HG02938 (cell line): ENCODE measurements around the gene UNC13A.
"Not testable (repeated sequence)": the region's sequence is repeated elsewhere in the genome, so short reads cannot be mapped to it uniquely, and the experiment has no call there.

Experiments
- ATAC-seq: cut with Tn5 transposase; IDR thresholded peaks from one replicate; pipeline ENCODE4 v1.9.1; 2021; ENCODE audit warnings: mild to moderate bottlenecking, moderate library complexity; ENCODE audit not compliant: unreplicated experiment

UNC13A gene

GRCh38 chr19:17606590-17607185 is 81.5 kb downstream of the UNC13A start:
- no peak for ATAC-seq

- no peak for ATAC-seq
Measured at GRCh38 chr19:17605761-17606589, 82.2 kb downstream of the UNC13A start.

- ATAC-seq: no peak
Measured at GRCh38 chr19:17605117-17605516, 83.0 kb downstream of the UNC13A start.

GRCh38 chr19:17604372-17605025 is 83.7 kb downstream of the UNC13A start:
- ATAC-seq: no peak

GRCh38 chr19:17602872-17603510 is 85.2 kb downstream of the UNC13A start:
- ATAC-seq: no peak

GRCh38 chr19:17602217-17602616 is 85.9 kb downstream of the UNC13A start:
- no peak for ATAC-seq

GRCh38 chr19:17601683-17602082 is 86.5 kb downstream of the UNC13A start:
- no peak for ATAC-seq

- no peak for ATAC-seq
Measured at GRCh38 chr19:17599780-17600179, 88.4 kb downstream of the UNC13A start.

GRCh38 chr19:17598953-17599352 is 89.2 kb downstream of the UNC13A start:
- ATAC-seq: no peak

- not testable (repeated sequence) for ATAC-seq
Measured at GRCh38 chr19:17598063-17598462, 90.1 kb downstream of the UNC13A start.

- ATAC-seq: not testable (repeated sequence)
Measured at GRCh38 chr19:17594296-17594695, 93.9 kb downstream of the UNC13A start.

- no peak for ATAC-seq
Measured at GRCh38 chr19:17590866-17591265, 97.3 kb downstream of the UNC13A start.

GRCh38 chr19:17585395-17585794 is 102.8 kb downstream of the UNC13A start:
- not testable (repeated sequence) for ATAC-seq

- ATAC-seq: no peak
Measured at GRCh38 chr19:17584132-17584531, 104.0 kb downstream of the UNC13A start.

- ATAC-seq: no peak
Measured at GRCh38 chr19:17582613-17583012, 105.5 kb downstream of the UNC13A start.

- no peak for ATAC-seq
Measured at GRCh38 chr19:17581211-17581874, 106.8 kb downstream of the UNC13A start.

- ATAC-seq: no peak
Measured at GRCh38 chr19:17580470-17581144, 107.5 kb downstream of the UNC13A start.

- ATAC-seq: no peak
Measured at GRCh38 chr19:17579661-17580244, 108.4 kb downstream of the UNC13A start.

- no peak for ATAC-seq
Measured at GRCh38 chr19:17577457-17578097, 110.6 kb downstream of the UNC13A start.
